HFFc6 (cell line): ENCODE data around the gene TFCP2. TPM values are rescaled to one million over a fixed set of nuclear protein-coding genes. Genes with fewer than 3 reads are reported as not detected.
A peak's percentile ranks its signal among the peaks of the same experiment; 100 is the strongest.

Experiments used
- DNase-seq: peaks from one replicate; pipeline ENCODE4 v3.0.0-alpha.2; 2018
- H3K27ac Mint-ChIP-seq: 2 replicates; pipeline ENCODE4 v1.8.0; 2020; ENCODE audit warnings: mild to moderate bottlenecking, mixed read lengths
- H3K27me3 Mint-ChIP-seq: 2 replicates; pipeline ENCODE4 v1.8.0; 2021; ENCODE audit warnings: mild to moderate bottlenecking, moderate library complexity, mixed read lengths; ENCODE audit not compliant: insufficient read depth
- H3K36me3 Mint-ChIP-seq: 2 replicates; pipeline ENCODE4 v1.8.0; 2021; ENCODE audit warnings: low read depth, mixed read lengths
- H3K4me1 Mint-ChIP-seq: 2 replicates; pipeline ENCODE4 v1.8.0; 2020; ENCODE audit warnings: low read depth, mixed read lengths
- H3K4me3 Mint-ChIP-seq: 2 replicates; pipeline ENCODE4 v1.8.0; 2020; ENCODE audit warnings: mild to moderate bottlenecking, moderate library complexity, mixed read lengths
- H3K9me3 Mint-ChIP-seq: 2 replicates; pipeline ENCODE4 v1.8.0; 2020; ENCODE audit warnings: mild to moderate bottlenecking, mixed read lengths
- CTCF ChIP-seq: fragments of 200-600 bp; sonication (generic); IDR thresholded peaks from 2 replicates; pipeline ENCODE4 v1.5.0; 2021; ENCODE audit warnings: antibody characterized with exemption, mild to moderate bottlenecking
- total RNA-seq, 6 experiments: library from RNA; stranded (reverse); fragmentation: NEBNext Ultra II Directional; extraction: Animal tissue kit (Norgen Biotek cat#: 25700); gene quantifications; 2 replicates in 1 of 6; 3 replicates in 5 of 6; pipeline ENCODE4 v1.2.3, GENCODE V29; 2021

Gene TFCP2
- total RNA-seq, 6 experiments from 2014 or later = 23.6 to 26.5 (median 25.8) TPM

- Mint-ChIP-seq H3K4me1 (peaks cover 16% of the 10 kb centered on the region), H3K27ac (no peak overlapping the region), H3K9me3 (no peaks in the 10 kb centered on the region), H3K4me3 (no peak overlapping the region), H3K36me3 (peaks cover 22% of the 10 kb centered on the region), H3K27me3 (no peaks in the 10 kb centered on the region)
- TF ChIP-seq CTCF = no peak
- no peak for DNase-seq
These were observed 117.9 kb downstream of the TFCP2 start for GRCh38 chr12:51055060-51055459.

- no peak for DNase-seq
- Mint-ChIP-seq H3K4me1 (peaks cover 41% of the 10 kb centered on the region), H3K27ac (no peak overlapping the region), H3K4me3 (no peak overlapping the region), H3K36me3 (peaks cover 13% of the 10 kb centered on the region), H3K9me3 (no peaks in the 10 kb centered on the region), H3K27me3 (no peaks in the 10 kb centered on the region; the same call in 1 of the 2 replicates)
- no peak for TF ChIP-seq CTCF
These were observed 121.1 kb downstream of the TFCP2 start for GRCh38 chr12:51051787-51052186.

GRCh38 chr12:51049525-51049924, 123.4 kb downstream of the TFCP2 start:
- Mint-ChIP-seq H3K9me3 (no peaks in the 10 kb centered on the region), H3K4me3 (peak overlapping the region; percentile 96), H3K36me3 (peaks cover 6% of the 10 kb centered on the region)

GRCh38 chr12:51048661-51049251, 124.2 kb downstream of the TFCP2 start:
- no peaks in the 10 kb centered on the region; the same call in 1 of the 2 replicates for H3K27me3 Mint-ChIP-seq
- DNase-seq = no peak
- peak overlapping the region; percentile 89 for H3K27ac Mint-ChIP-seq
- peaks cover 33% of the 10 kb centered on the region for H3K4me1 Mint-ChIP-seq
- H3K9me3 Mint-ChIP-seq = no peaks in the 10 kb centered on the region
- H3K4me3 Mint-ChIP-seq = peak overlapping the region; percentile 96
- H3K36me3 Mint-ChIP-seq = peaks cover 6% of the 10 kb centered on the region
- TF ChIP-seq CTCF = no peak

More at GRCh38 chr12:51049525-51049924, 123.4 kb downstream of the TFCP2 start:
- no peak for DNase-seq
- TF ChIP-seq CTCF = no peak
- Mint-ChIP-seq H3K27me3 (no peaks in the 10 kb centered on the region; the same call in 1 of the 2 replicates), H3K27ac (no peak overlapping the region), H3K4me1 (peaks cover 33% of the 10 kb centered on the region)

GRCh38 chr12:51047655-51048540, 125.0 kb downstream of the TFCP2 start, which contains the start of gene LETMD1:
TSS of gene LETMD1 (plus strand) at chr12:51048327. CDS start at chr12:51048357, 30 bp downstream.
- H3K27ac Mint-ChIP-seq = peak within 1 kb of the TSS; percentile 89
- H3K27me3 Mint-ChIP-seq = no peaks in the 10 kb centered on the region; the same call in 1 of the 2 replicates
- H3K4me3 Mint-ChIP-seq = peak within 1 kb of the TSS; percentile 96
- peaks cover 33% of the 10 kb centered on the region for H3K4me1 Mint-ChIP-seq
- no peaks in the 10 kb centered on the region for H3K9me3 Mint-ChIP-seq
- DNase-seq = peak; percentile 98
- TF ChIP-seq CTCF = peak; percentile 87
- H3K36me3 Mint-ChIP-seq = peaks cover 6% of the 10 kb centered on the region

Other genes starting within 250 kb of the TFCP2 start
- gene HIGD1C, start 220.6 kb downstream of the TFCP2 start, total RNA-seq = not detected
- gene SLC11A2, start 146.8 kb downstream of the TFCP2 start, total RNA-seq = 10 to 100 TPM; 32.0 to 37.4 (median 34.0) TPM
- gene LETMD1, start 124.8 kb downstream of the TFCP2 start, total RNA-seq = 10 to 100 TPM; 19.6 to 27.6 (median 25.2) TPM
- 10 to 100 TPM; 21.2 to 28.6 (median 24.1) TPM for gene CSRNP2, start 89.5 kb downstream of the TFCP2 start, total RNA-seq
- gene POU6F1, start 44.9 kb upstream of the TFCP2 start, total RNA-seq = 1 to 10 TPM; 3.6 to 5.8 (median 4.2) TPM
- gene DAZAP2, start 65.7 kb upstream of the TFCP2 start, total RNA-seq = 100 to 1,000 TPM in 4 of 6 experiments, 10 to 100 TPM in 2; 84.7 to 137 (median 117) TPM
- 10 to 100 TPM; 30.0 to 43.5 (median 32.5) TPM for gene SMAGP, start 97.3 kb upstream of the TFCP2 start, total RNA-seq
- gene BIN2, start 151.0 kb upstream of the TFCP2 start, total RNA-seq = not detected
- not detected for gene CELA1, start 173.5 kb upstream of the TFCP2 start, total RNA-seq
- gene GALNT6, start 218.3 kb upstream of the TFCP2 start, total RNA-seq = 10 to 100 TPM; 68.2 to 93.9 (median 71.7) TPM